GM18907 (cell line): ENCODE data around the gene MCM6.

ENCODE experiments used
- ATAC-seq: cut with Tn5 transposase; IDR thresholded peaks from one replicate; pipeline ENCODE4 v1.9.1; 2021; ENCODE audit warnings: mild to moderate bottlenecking, moderate library complexity; ENCODE audit not compliant: unreplicated experiment

Gene MCM6

GRCh38 chr2:135870571-135870970 lies 5.7 kb downstream of the MCM6 start:
- ATAC-seq: no peak

- ATAC-seq: no peak
Measured at GRCh38 chr2:135863233-135863632, 13.0 kb downstream of the MCM6 start.

GRCh38 chr2:135862718-135863117 lies 13.5 kb downstream of the MCM6 start:
- no peak for ATAC-seq

GRCh38 chr2:135853401-135853800 lies 22.8 kb downstream of the MCM6 start:
- ATAC-seq: no peak

GRCh38 chr2:135851858-135852257 lies 24.4 kb downstream of the MCM6 start:
- ATAC-seq: no peak

- ATAC-seq: no peak
Measured at GRCh38 chr2:135850892-135851668, 25.2 kb downstream of the MCM6 start.

- ATAC-seq: no peak
Measured at GRCh38 chr2:135849087-135849486, 27.2 kb downstream of the MCM6 start.

GRCh38 chr2:135845997-135846396 lies 30.2 kb downstream of the MCM6 start:
- ATAC-seq: no peak

- no peak for ATAC-seq
Measured at GRCh38 chr2:135845257-135845656, 31.0 kb downstream of the MCM6 start.

GRCh38 chr2:135844301-135844895 lies 31.8 kb downstream of the MCM6 start:
- ATAC-seq: no peak

GRCh38 chr2:135843671-135844070 lies 32.6 kb downstream of the MCM6 start:
- ATAC-seq: no peak

- ATAC-seq: no peak
Measured at GRCh38 chr2:135840601-135841000, 35.6 kb downstream of the MCM6 start.

- ATAC-seq: no peak
Measured at GRCh38 chr2:135839713-135840112, 36.5 kb downstream of the MCM6 start.

- no peak for ATAC-seq
Measured at GRCh38 chr2:135838502-135838901, 37.7 kb downstream of the MCM6 start.

GRCh38 chr2:135836596-135837270 lies 39.5 kb downstream of the MCM6 start, which contains the start of gene LCT:
Gene LCT (minus strand): TSS chr2:135837184. CDS start chr2:135837169, 15 bp downstream.
- ATAC-seq: no peak

- ATAC-seq: no peak
Measured at GRCh38 chr2:135832891-135833290, 43.4 kb downstream of the MCM6 start.

GRCh38 chr2:135831180-135831812 lies 44.9 kb downstream of the MCM6 start:
- ATAC-seq: no peak

- no peak for ATAC-seq
Measured at GRCh38 chr2:135829378-135830135, 46.7 kb downstream of the MCM6 start.

- no peak for ATAC-seq
Measured at GRCh38 chr2:135826544-135826943, 49.7 kb downstream of the MCM6 start.

GRCh38 chr2:135825550-135826176 lies 50.6 kb downstream of the MCM6 start:
- no peak for ATAC-seq
